NCI-H226 (cell line): ENCODE measurements around the gene ALX4.

Experiments used
- DNase-seq: peaks from one replicate; pipeline ENCODE4 v3.0.0-alpha.2; 2015

Gene ALX4

GRCh38 chr11:44309478-44310205 is at the start of gene ALX4:
Gene ALX4, minus strand, starts transcription at chr11:44310139. Its CDS starts 77 bp downstream, at chr11:44310062.
- DNase-seq: no peak

- DNase-seq: no peak
Measured at GRCh38 chr11:44359162-44359561, 49.2 kb upstream of the ALX4 start.

- no peak for DNase-seq
Measured at GRCh38 chr11:44358713-44359112, 48.8 kb upstream of the ALX4 start.

- no peak for DNase-seq
Measured at GRCh38 chr11:44357711-44358110, 47.8 kb upstream of the ALX4 start.

- no peak for DNase-seq
Measured at GRCh38 chr11:44356351-44356750, 46.4 kb upstream of the ALX4 start.

GRCh38 chr11:44351898-44352498 is 42.1 kb upstream of the ALX4 start:
- DNase-seq: no peak

GRCh38 chr11:44351006-44351660 is 41.2 kb upstream of the ALX4 start:
- DNase-seq: no peak

GRCh38 chr11:44349328-44349727 is 39.4 kb upstream of the ALX4 start:
- no peak for DNase-seq

- no peak for DNase-seq
Measured at GRCh38 chr11:44348721-44349120, 38.8 kb upstream of the ALX4 start.

- no peak for DNase-seq
Measured at GRCh38 chr11:44348114-44348513, 38.2 kb upstream of the ALX4 start.

GRCh38 chr11:44347538-44347937 is 37.6 kb upstream of the ALX4 start:
- no peak for DNase-seq

- DNase-seq: no peak
Measured at GRCh38 chr11:44346983-44347382, 37.0 kb upstream of the ALX4 start.

- DNase-seq: no peak
Measured at GRCh38 chr11:44345781-44346180, 35.8 kb upstream of the ALX4 start.

- DNase-seq: no peak
Measured at GRCh38 chr11:44344921-44345320, 35.0 kb upstream of the ALX4 start.

GRCh38 chr11:44344423-44344820 is 34.5 kb upstream of the ALX4 start:
- no peak for DNase-seq

GRCh38 chr11:44343778-44344422 is 34.0 kb upstream of the ALX4 start:
- DNase-seq: no peak

GRCh38 chr11:44342616-44343015 is 32.7 kb upstream of the ALX4 start:
- no peak for DNase-seq

- no peak for DNase-seq
Measured at GRCh38 chr11:44340656-44341055, 30.7 kb upstream of the ALX4 start.

GRCh38 chr11:44339530-44339883 is 29.6 kb upstream of the ALX4 start:
- no peak for DNase-seq

GRCh38 chr11:44338698-44339529 is 29.0 kb upstream of the ALX4 start:
- no peak for DNase-seq

GRCh38 chr11:44338026-44338425 is 28.1 kb upstream of the ALX4 start:
- DNase-seq: no peak

- no peak for DNase-seq
Measured at GRCh38 chr11:44335919-44336318, 26.0 kb upstream of the ALX4 start.
